Nephron (organoid): ENCODE measurements around the gene ESPN.
A peak's percentile ranks its signal among the peaks of the same experiment; 100 is the strongest.

ENCODE experiments used
- H3K27ac Mint-ChIP-seq, 3 experiments: 2 replicates each; pipeline ENCODE4 v1.8.0; 2020; ENCODE audit warnings: mixed read lengths in 3 of 3, mild to moderate bottlenecking in 2 of 3, moderate library complexity in 1 of 3
- H3K27me3 Mint-ChIP-seq: 2 replicates; pipeline ENCODE4 v1.8.0; 2021; ENCODE audit warnings: low read depth, mild to moderate bottlenecking, moderate library complexity, mixed read lengths
- H3K36me3 Mint-ChIP-seq: 2 replicates; pipeline ENCODE4 v1.8.0; 2020; ENCODE audit warnings: low read depth, mixed read lengths
- H3K4me1 Mint-ChIP-seq: 2 replicates; pipeline ENCODE4 v1.8.0; 2020; ENCODE audit warnings: mixed read lengths
- H3K4me3 Mint-ChIP-seq, 3 experiments: 2 replicates each; pipeline ENCODE4 v1.8.0; 2020; ENCODE audit warnings: mild to moderate bottlenecking in 3 of 3, mixed read lengths in 3 of 3, moderate library complexity in 2 of 3
- H3K9me3 Mint-ChIP-seq: 2 replicates; pipeline ENCODE4 v1.8.0; 2020; ENCODE audit warnings: mixed read lengths
- TF ChIP-seq, protein P1 (sequence below), 3 experiments: fragments of 200-600 bp; sonication (generic); IDR thresholded peaks; one replicate each; pipeline ENCODE4 v1.5.0; 2021; ENCODE audit warnings: antibody characterized with exemption in 3 of 3; ENCODE audit not compliant: unreplicated experiment in 3 of 3

The ESPN gene

DNA sequence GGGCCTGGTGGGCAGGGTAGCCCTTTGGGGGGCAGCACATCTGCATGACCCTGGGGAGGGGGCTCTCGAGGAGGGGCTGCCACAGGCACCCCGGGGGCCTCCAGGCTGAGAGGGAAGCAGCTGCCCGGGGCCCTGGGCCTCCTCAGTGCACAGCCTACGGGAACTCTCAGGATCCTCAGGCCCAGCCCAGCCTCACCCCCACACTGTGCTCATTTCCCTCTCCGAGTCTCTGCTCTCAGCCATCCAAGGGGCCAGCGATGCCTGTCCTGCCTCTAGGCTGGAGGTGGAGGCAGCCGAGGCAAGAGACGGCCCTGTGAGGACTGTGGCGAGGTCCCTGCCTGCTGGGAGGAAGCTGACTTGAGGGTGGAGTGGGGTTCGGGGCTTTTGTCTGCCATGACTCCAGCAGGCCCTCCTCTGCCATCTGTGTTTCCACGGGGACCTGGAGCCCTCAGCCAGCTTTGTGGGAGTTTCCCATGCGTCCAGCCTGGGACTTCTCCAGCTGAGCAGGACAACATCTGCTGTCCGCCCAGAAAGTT is 74.1 kb downstream of the ESPN start:
- Mint-ChIP-seq H3K9me3 (no peaks in the 10 kb centered on the region), H3K4me3 (peak overlapping the region; percentile 67 to 84 (median 81))

DNA sequence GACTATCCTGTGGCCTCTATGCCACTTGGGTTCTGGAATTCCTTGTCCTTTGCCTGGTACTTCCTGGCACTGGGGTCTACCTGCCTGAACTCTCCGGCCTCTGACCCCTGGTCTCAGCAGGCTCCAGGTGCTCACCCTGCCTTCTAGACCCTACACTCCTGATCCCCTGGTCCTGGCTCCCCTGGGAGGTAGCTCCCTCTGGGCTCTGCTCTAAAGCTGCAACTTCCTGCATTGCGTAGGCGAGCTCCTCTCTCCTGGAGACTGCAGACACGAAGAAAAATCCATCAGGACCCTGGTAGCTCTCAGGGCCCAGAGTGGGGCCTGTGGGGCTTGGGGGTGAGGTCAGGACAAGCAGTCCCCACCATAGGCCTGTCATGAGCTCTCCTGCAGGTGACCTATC is 74.7 kb downstream of the ESPN start:
- Mint-ChIP-seq H3K4me3 (peak overlapping the region; percentile 67 to 81 (median 77)), H3K27ac (peak overlapping the region in 1 of 3 experiments; percentile 54), H3K9me3 (no peaks in the 10 kb centered on the region), H3K36me3 (no peaks in the 10 kb centered on the region), H3K27me3 (peaks cover 10% of the 10 kb centered on the region), H3K4me1 (peaks cover 42% of the 10 kb centered on the region)
- TF ChIP-seq, protein P1, sequence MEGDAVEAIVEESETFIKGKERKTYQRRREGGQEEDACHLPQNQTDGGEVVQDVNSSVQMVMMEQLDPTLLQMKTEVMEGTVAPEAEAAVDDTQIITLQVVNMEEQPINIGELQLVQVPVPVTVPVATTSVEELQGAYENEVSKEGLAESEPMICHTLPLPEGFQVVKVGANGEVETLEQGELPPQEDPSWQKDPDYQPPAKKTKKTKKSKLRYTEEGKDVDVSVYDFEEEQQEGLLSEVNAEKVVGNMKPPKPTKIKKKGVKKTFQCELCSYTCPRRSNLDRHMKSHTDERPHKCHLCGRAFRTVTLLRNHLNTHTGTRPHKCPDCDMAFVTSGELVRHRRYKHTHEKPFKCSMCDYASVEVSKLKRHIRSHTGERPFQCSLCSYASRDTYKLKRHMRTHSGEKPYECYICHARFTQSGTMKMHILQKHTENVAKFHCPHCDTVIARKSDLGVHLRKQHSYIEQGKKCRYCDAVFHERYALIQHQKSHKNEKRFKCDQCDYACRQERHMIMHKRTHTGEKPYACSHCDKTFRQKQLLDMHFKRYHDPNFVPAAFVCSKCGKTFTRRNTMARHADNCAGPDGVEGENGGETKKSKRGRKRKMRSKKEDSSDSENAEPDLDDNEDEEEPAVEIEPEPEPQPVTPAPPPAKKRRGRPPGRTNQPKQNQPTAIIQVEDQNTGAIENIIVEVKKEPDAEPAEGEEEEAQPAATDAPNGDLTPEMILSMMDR (IDR thresholded peaks at IDR 0.05; ENCODE audit: unreplicated experiment in 3 of 3): no peak

More for the DNA sequence above, 74.1 kb downstream of the ESPN start:
- H3K36me3 Mint-ChIP-seq: no peaks in the 10 kb centered on the region
- H3K27ac Mint-ChIP-seq: peak overlapping the region in 1 of 3 experiments; percentile 54
- H3K4me1 Mint-ChIP-seq: peaks cover 42% of the 10 kb centered on the region
- peaks cover 8% of the 10 kb centered on the region for H3K27me3 Mint-ChIP-seq
- TF ChIP-seq, protein P1 (IDR thresholded peaks at IDR 0.05; ENCODE audit: unreplicated experiment in 3 of 3): no peak

DNA sequence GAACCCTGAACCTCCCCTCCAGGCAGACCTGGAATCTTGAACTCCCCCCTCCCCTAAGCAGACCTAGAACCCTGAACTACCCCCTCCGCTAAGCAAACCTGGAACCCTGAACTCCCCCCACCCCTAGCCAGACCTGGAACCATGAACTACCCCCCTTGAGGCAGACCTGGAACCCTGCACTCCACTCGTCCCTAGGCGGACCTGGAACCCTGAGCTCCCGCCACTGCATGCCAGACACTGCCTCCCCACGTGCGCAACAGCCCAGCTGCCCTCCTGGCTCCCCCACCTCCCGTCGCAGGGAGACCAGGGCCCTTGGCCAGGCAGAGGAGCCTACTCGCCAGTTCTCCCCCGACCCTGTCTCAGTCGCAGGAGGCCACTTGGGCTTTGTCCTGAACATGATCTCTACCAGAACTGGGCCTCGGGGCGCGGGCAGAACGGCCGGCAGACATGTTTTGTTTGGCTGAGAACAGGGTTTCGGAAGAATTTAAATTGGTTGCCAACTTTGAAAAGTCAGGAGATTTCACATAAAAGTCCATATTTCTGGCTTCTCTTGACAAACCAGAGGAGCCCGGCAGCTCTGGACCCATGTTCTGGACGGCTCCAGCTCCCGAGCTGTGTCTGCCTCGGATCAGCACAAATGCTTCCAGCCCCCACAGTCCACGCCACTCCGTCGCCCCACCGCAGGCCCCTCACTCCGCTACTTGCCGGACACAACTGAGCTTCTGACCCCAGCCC is 76.1 kb downstream of the ESPN start:
- peak overlapping the region in 2 of 3 experiments; percentile 40 to 77 for H3K27ac Mint-ChIP-seq
- H3K4me3 Mint-ChIP-seq: peak overlapping the region in 2 of 3 experiments; percentile 9 to 21
- H3K36me3 Mint-ChIP-seq: no peaks in the 10 kb centered on the region
- no peaks in the 10 kb centered on the region for H3K9me3 Mint-ChIP-seq
- H3K4me1 Mint-ChIP-seq: peaks cover 42% of the 10 kb centered on the region
- TF ChIP-seq, protein P1 (IDR thresholded peaks at IDR 0.05; ENCODE audit: unreplicated experiment in 3 of 3): no peak
- peaks cover 18% of the 10 kb centered on the region for H3K27me3 Mint-ChIP-seq

DNA sequence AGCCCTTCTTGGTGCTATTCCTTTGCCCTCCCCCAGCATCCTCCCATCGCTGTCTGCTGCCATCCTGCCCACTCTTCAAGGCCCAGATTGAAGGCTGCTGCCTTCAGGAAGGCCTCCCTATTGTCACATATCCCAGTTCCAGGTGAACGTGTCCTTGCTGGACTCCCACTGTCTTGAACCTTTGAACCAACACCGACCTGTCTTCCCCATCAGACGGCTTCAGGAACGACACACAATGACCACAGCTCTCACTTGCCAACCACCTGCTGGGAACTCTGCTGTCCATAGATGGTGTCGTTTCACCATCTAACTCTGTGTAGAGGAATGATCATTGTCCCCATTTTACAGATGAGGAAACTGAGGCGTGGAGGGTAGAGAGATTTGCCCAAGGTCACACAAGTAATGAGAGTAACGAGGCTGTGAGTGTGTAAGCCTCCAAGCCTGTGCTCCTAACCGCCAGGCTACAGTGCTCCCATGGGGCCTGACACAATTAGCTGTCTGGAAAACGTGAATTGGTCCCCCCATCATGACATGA is 76.8 kb downstream of the ESPN start:
- peaks cover 15% of the 10 kb centered on the region for H3K27me3 Mint-ChIP-seq
- TF ChIP-seq, protein P1 (IDR thresholded peaks at IDR 0.05; ENCODE audit: unreplicated experiment in 3 of 3): no peak
- H3K9me3 Mint-ChIP-seq: no peaks in the 10 kb centered on the region
- peak overlapping the region in 2 of 3 experiments; percentile 9 to 21 for H3K4me3 Mint-ChIP-seq
- peak overlapping the region in 2 of 3 experiments; percentile 40 to 77 for H3K27ac Mint-ChIP-seq
- H3K4me1 Mint-ChIP-seq: peaks cover 42% of the 10 kb centered on the region
- no peaks in the 10 kb centered on the region for H3K36me3 Mint-ChIP-seq

DNA sequence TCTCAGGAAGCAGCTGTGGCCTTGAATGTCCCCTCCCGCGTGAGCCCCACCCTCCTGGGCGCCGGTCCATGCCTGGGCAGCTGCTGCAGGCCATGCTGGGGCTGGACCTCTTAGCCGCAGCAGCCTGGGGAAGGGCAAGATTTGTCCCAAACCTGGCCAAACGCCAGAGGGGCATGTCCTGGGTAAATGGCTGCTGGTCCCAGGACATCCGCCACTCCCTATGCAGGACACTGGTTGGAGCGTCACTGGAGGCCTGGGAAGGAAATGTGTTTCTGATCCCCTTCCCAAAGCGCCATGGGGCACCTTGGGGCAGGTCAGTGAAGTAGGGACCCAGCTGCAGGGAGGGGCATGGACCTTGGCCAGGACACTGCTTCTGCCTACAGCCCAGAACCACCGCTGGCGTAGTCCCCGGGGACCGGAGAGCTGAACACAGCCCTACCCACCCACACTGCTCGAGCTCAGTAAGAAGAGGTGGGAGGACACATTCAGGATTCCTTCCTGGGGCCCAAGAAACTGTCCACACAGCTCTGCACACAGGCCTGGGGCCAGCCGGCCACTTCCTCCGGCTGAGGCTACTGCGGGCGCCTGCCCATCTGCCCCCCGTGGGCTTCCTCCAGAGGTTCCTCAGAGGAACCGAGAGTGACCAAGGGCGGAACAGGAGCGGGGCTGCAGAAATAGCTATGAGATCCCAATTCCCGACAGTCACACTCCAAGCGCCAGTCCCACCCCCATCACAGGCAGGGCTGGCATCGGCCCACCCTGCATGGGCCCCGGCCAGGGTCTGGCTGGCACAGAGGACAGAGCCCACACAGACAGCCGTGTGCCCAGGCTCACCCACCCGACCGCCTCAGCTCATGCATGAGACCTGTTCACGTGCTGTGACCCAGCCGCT is 77.7 kb downstream of the ESPN start:
- Mint-ChIP-seq H3K4me3 (no peak overlapping the region), H3K27ac (peak overlapping the region in 1 of 3 experiments; percentile 40), H3K36me3 (no peaks in the 10 kb centered on the region), H3K9me3 (no peaks in the 10 kb centered on the region), H3K4me1 (peaks cover 44% of the 10 kb centered on the region), H3K27me3 (peaks cover 18% of the 10 kb centered on the region)
- TF ChIP-seq, protein P1 (IDR thresholded peaks at IDR 0.05; ENCODE audit: unreplicated experiment in 3 of 3): no peak
